ENCODE results near the gene TSTD1. TPM values are rescaled to one million over a fixed set of nuclear protein-coding genes. Genes with fewer than 3 reads are reported as not detected.

TSTD1 gene
- polyA plus RNA-seq, 1 experiment = 0.26 TPM

DNA sequence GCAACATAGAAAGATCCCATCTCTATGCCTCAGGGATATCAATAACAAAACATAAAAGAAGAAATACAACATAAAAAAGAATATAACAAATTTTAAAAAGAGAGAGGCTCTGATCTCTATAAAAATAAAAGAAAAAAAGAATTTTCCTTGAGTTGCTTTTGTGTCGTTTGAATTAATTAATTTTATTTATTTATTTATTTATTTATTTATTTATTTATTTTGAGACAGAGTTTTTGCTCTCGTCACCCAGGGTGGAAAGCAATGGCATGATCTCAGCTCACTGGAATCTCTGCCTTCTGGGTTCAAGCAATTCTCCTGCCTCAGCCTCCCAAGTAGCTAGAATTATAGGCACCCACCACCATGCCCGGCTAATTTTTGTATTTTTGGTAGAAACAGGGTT, 26.3 kb downstream of the TSTD1 start:
- TF ChIP-seq, protein P1, sequence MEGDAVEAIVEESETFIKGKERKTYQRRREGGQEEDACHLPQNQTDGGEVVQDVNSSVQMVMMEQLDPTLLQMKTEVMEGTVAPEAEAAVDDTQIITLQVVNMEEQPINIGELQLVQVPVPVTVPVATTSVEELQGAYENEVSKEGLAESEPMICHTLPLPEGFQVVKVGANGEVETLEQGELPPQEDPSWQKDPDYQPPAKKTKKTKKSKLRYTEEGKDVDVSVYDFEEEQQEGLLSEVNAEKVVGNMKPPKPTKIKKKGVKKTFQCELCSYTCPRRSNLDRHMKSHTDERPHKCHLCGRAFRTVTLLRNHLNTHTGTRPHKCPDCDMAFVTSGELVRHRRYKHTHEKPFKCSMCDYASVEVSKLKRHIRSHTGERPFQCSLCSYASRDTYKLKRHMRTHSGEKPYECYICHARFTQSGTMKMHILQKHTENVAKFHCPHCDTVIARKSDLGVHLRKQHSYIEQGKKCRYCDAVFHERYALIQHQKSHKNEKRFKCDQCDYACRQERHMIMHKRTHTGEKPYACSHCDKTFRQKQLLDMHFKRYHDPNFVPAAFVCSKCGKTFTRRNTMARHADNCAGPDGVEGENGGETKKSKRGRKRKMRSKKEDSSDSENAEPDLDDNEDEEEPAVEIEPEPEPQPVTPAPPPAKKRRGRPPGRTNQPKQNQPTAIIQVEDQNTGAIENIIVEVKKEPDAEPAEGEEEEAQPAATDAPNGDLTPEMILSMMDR (IDR thresholded peaks at IDR 0.05; ENCODE audit: insufficient read depth, low read depth, low read length) = no peak
- DNase-seq (ENCODE audit: low read depth) = no peak
- Histone ChIP-seq H3K4me3 (ENCODE audit: low read depth, low read length) (no peak overlapping the region), H3K36me3 (ENCODE audit: control insufficient read depth, insufficient read depth, low read length) (no peaks in the 10 kb centered on the region), H3K27me3 (ENCODE audit: control insufficient read depth, insufficient read depth, low read length) (no peaks in the 10 kb centered on the region)
- ChIA-PET POLR2A (no interaction called here), CTCF (interaction anchor here (0.9 to 1.8 kb wide), 2 partner anchors 15 to 29 kb away, joined by 5 to 6 read pairs; no protein-coding TSS in a partner anchor)

DNA sequence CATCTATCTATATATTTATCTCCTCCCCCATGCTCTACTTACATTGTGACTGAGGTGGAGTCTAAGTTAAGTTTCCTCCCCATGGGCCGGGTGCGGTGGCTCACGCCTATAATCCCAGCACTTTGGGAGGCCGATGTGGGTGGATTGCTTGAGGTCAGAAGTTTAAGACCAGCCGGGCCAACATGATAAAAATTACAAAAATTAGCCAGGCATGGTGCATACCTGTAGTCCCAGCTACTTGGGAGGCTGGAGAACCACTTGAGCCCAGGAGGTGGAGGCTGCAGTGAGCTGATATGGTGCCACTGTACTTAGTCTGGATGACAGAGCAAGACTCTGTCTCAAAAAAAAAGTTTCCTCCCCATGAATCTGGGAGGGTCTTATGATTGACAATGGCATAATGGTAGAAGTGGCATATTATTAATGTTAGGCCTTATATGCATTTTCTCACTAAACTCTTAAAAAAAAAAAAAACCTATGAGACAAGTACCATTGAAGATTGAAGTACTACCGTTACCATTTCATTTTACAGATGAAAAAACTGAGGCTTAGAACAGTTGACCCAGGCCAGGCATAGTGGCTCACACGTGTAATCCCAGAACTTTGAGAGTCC, 29.1 kb downstream of the TSTD1 start:
- TF ChIP-seq, protein P1 (IDR thresholded peaks at IDR 0.05; ENCODE audit: insufficient read depth, low read depth, low read length) = no peak
- H3K36me3 ChIP-seq (ENCODE audit: control insufficient read depth, insufficient read depth, low read length) = no peaks in the 10 kb centered on the region
- no peak for DNase-seq (ENCODE audit: low read depth)
- H3K4me3 ChIP-seq (ENCODE audit: low read depth, low read length) = no peak overlapping the region
- ChIA-PET POLR2A (interaction anchor here (0.6 kb wide), 1 partner anchor 9 kb away, joined by 5 read pairs; no protein-coding TSS in a partner anchor), CTCF (interaction anchor here (1.0 to 4.6 kb wide), 4 partner anchors 12 to 88 kb away, joined by 3 to 25 read pairs (median 4); partner anchors contain the start of genes F11R and KLHDC9)
- no peaks in the 10 kb centered on the region for H3K27me3 ChIP-seq (ENCODE audit: control insufficient read depth, insufficient read depth, low read length)

DNA sequence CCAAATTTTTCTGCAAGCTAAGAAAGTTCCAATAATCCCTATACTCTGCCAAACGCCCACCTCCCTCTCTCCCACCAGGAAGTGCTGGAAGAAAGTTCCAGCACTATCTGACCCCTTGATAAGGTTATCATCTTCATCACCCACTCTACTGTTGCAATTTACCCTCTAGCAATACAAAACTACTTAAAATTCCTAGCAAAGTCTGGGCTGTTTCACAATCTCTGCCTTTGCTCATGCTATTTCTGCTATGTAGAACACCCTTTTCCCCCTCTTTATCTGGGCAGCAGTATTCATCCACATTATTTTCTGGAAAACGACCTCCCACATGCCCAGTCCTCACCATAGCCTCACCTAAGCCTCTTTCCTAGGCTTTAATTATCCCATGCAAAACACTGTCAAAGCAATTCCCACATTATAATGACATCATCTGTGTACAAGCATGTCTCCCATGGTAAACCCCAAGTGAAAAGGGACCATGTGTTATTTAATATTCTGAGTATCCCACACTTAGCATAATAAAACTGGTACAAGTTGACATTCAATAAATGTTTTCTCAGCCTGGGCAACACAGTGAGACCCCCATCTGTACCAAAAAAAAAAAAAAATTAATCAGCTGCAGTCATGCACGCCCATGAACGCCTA, 29.8 kb downstream of the TSTD1 start:
- Histone ChIP-seq H3K4me3 (ENCODE audit: low read depth, low read length) (no peak overlapping the region), H3K36me3 (ENCODE audit: control insufficient read depth, insufficient read depth, low read length) (no peaks in the 10 kb centered on the region), H3K27me3 (ENCODE audit: control insufficient read depth, insufficient read depth, low read length) (no peaks in the 10 kb centered on the region)
- POLR2A ChIA-PET = interaction anchor here (0.6 kb wide), 1 partner anchor 9 kb away, joined by 5 read pairs; no protein-coding TSS in a partner anchor
- no peak for DNase-seq (ENCODE audit: low read depth)
- TF ChIP-seq, protein P1 (IDR thresholded peaks at IDR 0.05; ENCODE audit: insufficient read depth, low read depth, low read length) = no peak
- CTCF ChIA-PET = interaction anchor here (1.0 to 4.6 kb wide), 2 partner anchors 12 to 89 kb away, joined by 3 to 25 read pairs; no protein-coding TSS in a partner anchor

DNA sequence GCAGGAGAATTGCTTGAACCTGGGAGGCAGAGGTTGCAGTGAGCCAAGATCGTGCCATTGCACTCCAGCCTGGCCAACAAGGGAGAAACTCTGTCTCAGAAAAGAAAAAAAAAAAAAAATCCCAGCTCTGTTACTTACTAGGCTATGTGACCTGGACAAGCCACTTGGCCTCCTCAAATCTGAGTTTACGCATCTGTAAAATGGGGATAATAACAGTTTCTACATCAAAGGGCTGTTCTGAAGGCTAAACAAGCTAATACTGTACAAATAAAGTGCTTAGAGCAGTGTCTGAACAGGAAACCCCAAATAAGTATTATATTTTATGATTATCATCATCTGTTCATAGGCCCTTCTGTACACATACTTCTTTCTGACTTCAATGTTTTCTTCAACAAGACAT, 31.4 kb downstream of the TSTD1 start:
- TF ChIP-seq, protein P1 (IDR thresholded peaks at IDR 0.05; ENCODE audit: insufficient read depth, low read depth, low read length) = no peak
- Histone ChIP-seq H3K27me3 (ENCODE audit: control insufficient read depth, insufficient read depth, low read length) (no peaks in the 10 kb centered on the region), H3K36me3 (ENCODE audit: control insufficient read depth, insufficient read depth, low read length) (no peaks in the 10 kb centered on the region), H3K4me3 (ENCODE audit: low read depth, low read length) (no peak overlapping the region)
- POLR2A ChIA-PET = no interaction called here
- DNase-seq (ENCODE audit: low read depth) = no peak
- CTCF ChIA-PET = interaction anchor here (1.2 to 4.6 kb wide), 5 partner anchors 10 to 176 kb away, joined by 3 to 25 read pairs (median 3); partner anchors contain the start of gene KLHDC9

DNA sequence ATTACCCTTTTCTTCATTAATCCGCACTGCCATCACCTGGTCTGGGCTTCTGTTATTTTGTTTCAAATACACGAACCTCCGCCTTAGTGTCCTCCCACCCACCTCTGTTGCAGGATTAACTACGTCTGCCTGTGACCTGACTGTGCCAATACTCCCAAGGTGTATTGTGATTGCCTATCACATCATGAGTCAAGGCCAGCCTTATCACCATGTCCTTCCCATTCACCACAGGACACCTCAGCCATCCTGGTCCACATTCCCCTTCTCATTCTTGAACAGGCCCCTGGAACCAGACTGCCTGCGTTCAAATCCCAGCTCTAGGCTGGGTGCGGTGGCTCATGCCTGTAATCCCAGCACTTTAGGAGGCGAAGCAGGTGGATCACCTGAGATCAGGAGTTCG, 32.2 kb downstream of the TSTD1 start:
- CTCF ChIA-PET = interaction anchor here (1.2 to 4.6 kb wide), 3 partner anchors 9 to 175 kb away, joined by 3 to 25 read pairs (median 3); partner anchors contain the start of gene KLHDC9

More for the DNA sequence above, 32.2 kb downstream of the TSTD1 start:
- no peaks in the 10 kb centered on the region for H3K36me3 ChIP-seq (ENCODE audit: control insufficient read depth, insufficient read depth, low read length)
- H3K27me3 ChIP-seq (ENCODE audit: control insufficient read depth, insufficient read depth, low read length) = no peaks in the 10 kb centered on the region
- POLR2A ChIA-PET = no interaction called here
- TF ChIP-seq, protein P1 (IDR thresholded peaks at IDR 0.05; ENCODE audit: insufficient read depth, low read depth, low read length) = no peak
- DNase-seq (ENCODE audit: low read depth) = no peak
- H3K4me3 ChIP-seq (ENCODE audit: low read depth, low read length) = no peak overlapping the region

Measured in BJ (cell line).